ENCODE results near the gene DDX3X.

GRCh38 chrX:41409006-41409405, 75.0 kb downstream of the DDX3X start:
- TF ChIP-seq CTCF (IDR thresholded peaks at IDR 0.05) (no peak), POLR2AphosphoS5 (IDR thresholded peaks at IDR 0.05) (no peak), POLR2A (IDR thresholded peaks at IDR 0.05) (no peak)

Data from suprapubic skin (tissue), 4 donors.